HG02884 (cell line): Measurements from ENCODE around the gene ARHGEF40.

Experiments
- ATAC-seq: cut with Tn5 transposase; IDR thresholded peaks from one replicate; pipeline ENCODE4 v1.9.1; 2021; ENCODE audit warnings: mild to moderate bottlenecking, moderate library complexity; ENCODE audit not compliant: unreplicated experiment

ARHGEF40 gene

DNA sequence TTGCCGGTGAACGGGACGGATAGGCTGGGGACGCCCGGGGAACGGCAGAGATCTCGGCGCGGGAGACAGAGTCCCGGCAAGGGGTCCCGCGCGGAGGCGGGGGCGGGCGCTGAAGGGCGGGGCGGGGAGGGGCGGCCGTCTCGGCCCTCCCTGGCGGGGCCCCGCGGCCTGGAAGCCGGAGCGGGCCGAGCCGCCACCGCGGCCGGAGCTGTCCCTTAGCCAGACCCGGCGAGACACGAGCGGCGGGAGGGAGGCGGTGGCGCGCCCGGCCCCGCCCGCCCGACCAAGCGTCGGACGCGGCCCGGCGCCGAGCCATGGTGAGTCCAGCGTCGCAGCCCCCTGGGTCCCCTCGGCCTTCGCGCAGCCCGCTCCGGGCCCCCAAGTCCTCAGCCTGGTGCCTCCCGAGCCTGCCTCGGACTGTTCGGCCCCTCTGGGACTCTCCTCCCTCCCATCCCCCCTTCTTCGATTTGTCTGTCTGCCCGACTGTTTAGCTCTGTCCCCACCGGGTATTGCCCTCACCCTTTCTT lies at the start of gene ARHGEF40:
TSS of gene ARHGEF40 (plus strand) at position 222 of the 527 bp plus-strand sequence. CDS start at position 315, 93 bp downstream.
- ATAC-seq, result no peak

DNA sequence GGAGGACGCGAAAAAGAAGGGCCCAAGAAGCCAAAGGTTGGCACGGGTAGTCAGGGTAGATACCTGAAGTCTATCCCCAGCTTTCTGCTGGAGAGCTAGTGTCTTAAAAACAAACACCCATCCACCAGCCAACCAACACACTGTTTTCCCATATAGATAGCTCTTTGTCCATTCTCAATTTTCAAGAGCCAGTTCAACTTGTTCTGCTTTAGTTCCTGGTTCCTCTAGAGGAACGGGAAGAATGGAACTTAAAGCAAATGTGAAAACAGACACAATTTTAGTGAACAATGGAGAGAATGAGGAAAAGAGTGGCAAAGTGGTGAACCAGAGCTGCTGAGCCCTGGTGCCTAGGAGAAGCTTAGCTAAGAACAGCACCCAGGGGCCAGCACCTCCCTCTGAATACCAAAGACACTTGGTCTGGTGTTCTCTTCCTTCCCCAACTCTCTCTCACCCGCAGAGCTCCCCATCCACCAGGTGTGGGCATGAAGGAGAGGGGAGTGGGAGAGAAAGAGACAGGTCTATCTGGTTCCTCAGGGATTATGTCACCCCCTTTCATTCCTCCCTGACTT lies 49.0 kb upstream of the ARHGEF40 start:
- no peak for ATAC-seq

- no peak for ATAC-seq
These were observed 47.4 kb upstream of the ARHGEF40 start for GRCh38 chr14:21022686-21023085.

DNA sequence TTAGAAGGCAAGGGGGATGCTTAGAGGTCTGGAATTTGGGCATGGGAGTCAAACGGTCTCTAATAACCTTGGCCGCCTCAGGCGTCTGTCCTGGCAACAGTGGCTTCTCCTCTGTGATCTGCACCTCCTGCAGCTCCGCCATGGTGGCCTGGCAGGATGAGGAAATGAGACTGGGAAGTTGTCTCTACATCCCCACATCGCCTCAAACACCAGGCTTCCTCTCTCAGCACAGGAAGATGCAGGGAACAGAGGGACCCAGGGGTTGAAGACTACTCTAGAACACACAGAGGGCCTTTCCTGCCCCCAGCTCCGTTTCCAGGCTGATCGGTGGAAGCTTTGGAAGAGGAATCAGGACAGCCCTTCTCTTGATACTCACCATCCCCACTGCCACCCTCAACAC lies 46.9 kb upstream of the ARHGEF40 start:
- ATAC-seq, result no peak

DNA sequence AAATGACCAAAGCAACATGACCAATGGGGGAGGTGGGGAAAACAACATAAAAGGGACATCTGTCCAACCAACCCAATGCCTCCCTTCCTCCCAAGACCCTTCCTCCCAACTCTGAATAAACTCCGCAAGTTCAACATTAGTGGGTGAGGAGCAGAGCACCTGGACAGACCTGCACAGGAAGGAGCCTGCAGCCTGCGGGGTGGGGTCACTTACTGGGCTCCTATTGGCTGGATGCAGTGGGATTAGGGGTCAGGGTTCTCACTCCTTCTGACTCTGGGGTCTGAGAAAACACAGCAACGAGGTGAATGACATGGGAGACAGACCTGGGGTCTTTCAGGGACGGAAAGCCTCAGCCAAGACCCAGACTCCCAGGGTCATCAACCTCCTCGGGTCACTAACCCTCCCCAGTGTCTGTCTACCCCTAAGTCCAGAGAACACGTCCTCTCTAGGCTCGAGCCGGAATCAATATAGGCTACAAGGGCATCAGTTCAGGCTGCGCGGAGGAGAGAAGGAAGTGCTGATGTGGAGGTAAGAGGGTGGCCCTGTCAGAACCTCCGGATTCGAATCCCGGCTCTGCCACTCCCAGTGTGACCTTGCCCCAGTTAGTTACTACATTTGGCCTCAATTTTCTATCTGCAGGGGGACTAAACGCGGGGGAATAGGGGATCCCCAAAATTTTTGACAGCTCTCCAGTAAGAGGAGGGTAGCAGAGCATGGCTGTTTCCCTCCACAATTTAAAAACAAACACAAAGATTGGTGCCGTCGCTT lies 46.1 kb upstream of the ARHGEF40 start:
- ATAC-seq, result no peak

GRCh38 chr14:21024585-21025370 lies 45.3 kb upstream of the ARHGEF40 start, which contains the start of gene NDRG2:
Gene NDRG2 (minus strand): TSS chr14:21025061. CDS start chr14:21023315, 1,746 bp downstream.
- ATAC-seq, result no peak

- ATAC-seq, result no peak
These were observed 44.5 kb upstream of the ARHGEF40 start for GRCh38 chr14:21025371-21026273.

GRCh38 chr14:21026274-21026987 lies 43.7 kb upstream of the ARHGEF40 start:
- ATAC-seq, result no peak

- ATAC-seq, result no peak
These were observed 43.2 kb upstream of the ARHGEF40 start for GRCh38 chr14:21026988-21027315.

DNA sequence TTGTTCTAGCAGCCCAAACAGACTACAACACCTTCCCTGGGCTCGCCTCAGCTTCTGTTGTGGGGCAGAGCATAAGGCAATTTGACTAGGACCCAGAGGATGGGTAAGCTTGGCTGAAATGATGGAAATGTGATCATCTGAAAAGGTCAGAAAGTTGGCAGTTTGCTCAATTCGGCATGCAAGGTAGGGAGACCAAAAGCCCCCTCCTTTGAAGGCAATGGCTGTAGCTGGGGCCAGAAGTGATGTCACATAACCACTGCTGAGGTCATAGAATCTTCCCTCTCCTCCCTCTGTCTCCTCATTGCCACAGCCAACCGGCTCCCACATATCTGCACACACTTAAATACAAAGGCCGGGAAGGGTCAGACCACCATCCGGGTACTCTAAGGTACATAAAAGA lies 40.2 kb upstream of the ARHGEF40 start, which contains the start of gene TPPP2:
TSS of gene TPPP2 (plus strand) at position 301 of the 400 bp plus-strand sequence. CDS start 365 bp downstream, outside the sequence.
- no peak for ATAC-seq

DNA sequence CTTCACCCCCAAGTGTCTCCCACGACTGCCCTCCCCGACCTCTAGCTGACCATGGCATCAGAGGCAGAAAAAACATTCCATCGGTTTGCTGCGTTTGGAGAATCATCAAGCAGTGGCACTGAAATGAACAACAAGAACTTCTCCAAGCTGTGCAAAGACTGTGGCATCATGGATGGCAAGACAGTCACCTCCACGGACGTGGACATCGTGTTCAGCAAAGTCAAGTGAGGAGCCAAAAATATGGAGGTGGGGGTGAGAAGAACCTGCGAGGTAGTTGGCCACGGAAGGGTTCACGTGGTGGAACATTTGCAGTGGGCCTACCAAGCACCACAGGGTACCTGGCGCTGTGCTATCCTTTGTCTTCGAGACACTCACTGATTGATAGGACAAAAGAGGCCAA lies 39.6 kb upstream of the ARHGEF40 start:
- no peak for ATAC-seq

GRCh38 chr14:21032326-21033132 lies 37.6 kb upstream of the ARHGEF40 start:
- ATAC-seq, result no peak

GRCh38 chr14:21033133-21033698 lies 36.9 kb upstream of the ARHGEF40 start:
- ATAC-seq, result no peak

DNA sequence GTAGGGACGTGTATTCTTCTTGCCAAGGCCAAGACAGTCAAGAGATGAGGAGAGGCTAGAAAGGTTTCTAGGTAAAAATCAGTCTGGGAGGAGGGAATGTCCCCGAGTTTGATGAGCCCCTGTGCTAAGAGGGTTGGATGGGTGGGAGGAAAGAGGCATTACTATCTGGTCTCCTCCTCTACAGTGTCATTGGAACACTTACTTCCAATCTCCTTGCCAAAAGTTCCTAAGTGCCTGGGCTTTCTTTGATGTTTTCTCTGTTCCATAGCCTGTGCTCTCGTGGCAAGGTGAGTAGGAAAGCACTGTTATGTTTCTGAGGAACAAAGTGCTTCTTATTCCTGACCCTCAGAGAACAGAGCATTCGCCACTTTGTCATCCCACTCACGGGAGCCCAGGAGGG lies 35.4 kb upstream of the ARHGEF40 start, which contains the start of gene RNASE13:
TSS of gene RNASE13 (minus strand) at position 101 of the 400 bp plus-strand sequence. CDS start 519 bp downstream, outside the sequence.
- no peak for ATAC-seq

DNA sequence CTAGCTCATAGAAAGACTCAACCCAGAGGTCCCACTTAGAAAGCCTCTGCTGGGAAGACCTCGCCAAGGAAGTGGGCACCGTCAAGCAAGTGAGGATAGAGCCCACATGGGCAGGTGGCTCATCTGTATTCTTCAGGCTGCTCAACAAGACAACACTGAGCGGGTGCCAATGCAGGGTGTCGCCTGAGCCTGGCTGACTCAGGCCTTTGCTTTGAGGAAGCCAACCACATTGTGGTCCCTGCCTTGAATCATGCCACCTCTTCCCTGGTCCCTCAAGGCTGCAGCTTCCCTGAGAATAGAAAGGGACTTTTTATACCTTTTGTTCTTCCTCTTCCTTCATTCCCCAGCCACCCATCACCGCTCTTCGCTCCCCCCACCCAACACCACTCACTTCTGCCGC lies 33.4 kb upstream of the ARHGEF40 start:
- no peak for ATAC-seq

DNA sequence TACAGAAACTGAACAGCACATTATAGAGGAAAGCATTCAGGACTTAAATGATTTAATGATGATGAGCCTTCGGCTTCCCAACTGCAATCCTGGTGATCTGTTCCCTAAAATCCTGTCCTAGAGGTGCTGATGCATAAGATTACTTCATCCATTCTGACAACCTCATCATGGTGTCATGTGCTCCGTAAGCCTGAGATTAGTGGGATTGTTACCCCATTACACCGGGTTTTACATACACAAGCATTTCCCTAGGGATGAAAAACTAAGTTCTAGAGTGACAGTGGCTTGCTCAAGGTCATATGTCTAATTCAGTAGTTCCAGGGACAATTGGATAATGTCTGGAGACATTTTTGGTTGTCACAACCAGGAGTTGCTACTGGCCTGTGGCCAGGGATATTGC lies 32.9 kb upstream of the ARHGEF40 start:
- no peak for ATAC-seq

GRCh38 chr14:21038441-21039422 lies 31.4 kb upstream of the ARHGEF40 start:
- no peak for ATAC-seq
